Activated T-cell treated with anti-CD3 and anti-CD28 coated beads for 4 hours (primary cell): Measurements from ENCODE around the gene KRTAP5-2.

Experiments used
- DNase-seq: peaks from one replicate; pipeline ENCODE4 v3.0.0-alpha.2; 2020

Gene KRTAP5-2

GRCh38 chr11:1553808-1554594 lies 44.1 kb downstream of the KRTAP5-2 start:
- no peak for DNase-seq

DNA sequence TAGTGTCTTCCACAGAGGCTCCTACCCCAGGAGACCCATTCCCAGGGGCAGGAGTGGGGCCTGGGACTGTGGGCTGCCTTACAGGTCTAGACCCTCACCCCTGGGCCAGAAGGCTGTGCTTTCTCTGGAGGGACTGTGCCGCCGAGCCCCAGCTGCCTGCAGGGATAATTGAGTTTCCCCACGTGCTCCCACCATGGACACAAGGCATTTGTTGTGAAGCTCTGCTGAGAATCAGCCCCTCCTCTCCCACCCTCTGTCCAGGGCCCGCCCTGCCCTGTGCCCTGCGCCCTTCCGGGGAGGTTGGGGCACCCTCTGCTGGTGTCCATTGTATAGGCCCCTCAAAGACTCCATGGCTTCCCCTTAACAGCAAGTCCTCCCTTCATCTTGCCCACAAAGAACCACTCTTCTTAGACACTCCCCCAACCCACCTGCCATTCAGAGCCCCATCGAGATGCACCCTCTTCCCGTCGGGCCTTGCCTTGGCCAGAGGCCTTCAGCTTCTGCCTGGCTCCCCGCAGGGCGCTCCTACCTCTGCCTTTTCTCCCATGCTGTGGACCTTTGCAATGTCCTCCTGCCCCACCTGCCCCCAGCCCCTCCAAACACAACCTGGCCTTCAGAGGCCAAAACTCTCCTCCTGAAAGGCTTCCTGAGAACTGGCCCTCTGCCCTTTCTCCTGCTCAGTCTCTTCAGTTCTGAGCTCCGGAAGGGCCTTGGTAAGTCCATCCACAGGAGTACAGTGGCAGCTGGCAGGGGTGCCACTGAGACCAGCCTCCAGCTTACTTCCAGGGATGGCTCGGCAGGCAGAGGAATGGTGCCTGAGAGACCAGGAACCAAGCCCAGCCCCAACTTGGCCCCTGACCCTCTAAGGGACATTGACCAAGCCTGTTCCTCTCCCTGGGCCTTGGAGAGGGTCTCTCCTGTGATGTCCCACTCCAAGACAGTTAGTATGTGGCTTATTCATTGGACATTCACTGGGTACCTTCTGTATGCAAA lies 48.5 kb downstream of the KRTAP5-2 start:
- DNase-seq = no peak

GRCh38 chr11:1548221-1549070 lies 49.6 kb downstream of the KRTAP5-2 start:
- DNase-seq = no peak

- no peak for DNase-seq
Observed at GRCh38 chr11:1547467-1548098, 50.5 kb downstream of the KRTAP5-2 start.
